Left ventricle myocardium inferior (tissue), 1 donor: Measurements from ENCODE around the gene PRDM10. TPM values are rescaled to one million over a fixed set of nuclear protein-coding genes. Genes with fewer than 3 reads are reported as not detected.

Experiments used
- DNase-seq: peaks from one replicate; pipeline ENCODE4 v3.0.0-alpha.2; 2020
- H3K27ac ChIP-seq: fragments of 200-600 bp; replicated peaks from 2 replicates; pipeline ENCODE4 v1.8.0; 2021
- H3K27me3 ChIP-seq: fragments of 200-600 bp; 2 replicates; pipeline ENCODE4 v1.8.0; 2021; ENCODE audit warnings: low read depth
- H3K36me3 ChIP-seq: fragments of 200-600 bp; 2 replicates; pipeline ENCODE4 v1.8.0; 2021
- H3K4me1 ChIP-seq: fragments of 200-600 bp; 2 replicates; pipeline ENCODE4 v1.8.0; 2021
- H3K4me3 ChIP-seq: fragments of 200-600 bp; 2 replicates; pipeline ENCODE4 v1.8.0; 2021; ENCODE audit warnings: mild to moderate bottlenecking, moderate library complexity
- H3K9me3 ChIP-seq: fragments of 200-600 bp; replicated peaks from 2 replicates; pipeline ENCODE4 v1.8.0; 2021
- CTCF ChIP-seq: fragments of 200-600 bp; IDR thresholded peaks from 2 replicates; pipeline ENCODE4 v1.8.0; 2021; ENCODE audit warnings: antibody characterized with exemption, mild to moderate bottlenecking, borderline replicate concordance
- intact Hi-C: fragments of 100-400 bp; cut with micrococcal nuclease; formaldehyde crosslinking; loops from one replicate; pipeline ENCODE4 v1.11.0; 2022
- total RNA-seq: library from RNA; stranded (reverse); fragmentation: NEBNext Ultra II Directional; extraction: Animal tissue kit (Norgen Biotek cat#: 25700); gene quantifications from one replicate; pipeline ENCODE4 v1.2.1, GENCODE V29; 2021
- donor health status: DM: no; HTN: yes; CAD: no; lungs with severe emphysema.

Gene PRDM10
- total RNA-seq, 1 donor from 2014 or later, result 5.4 TPM

DNA sequence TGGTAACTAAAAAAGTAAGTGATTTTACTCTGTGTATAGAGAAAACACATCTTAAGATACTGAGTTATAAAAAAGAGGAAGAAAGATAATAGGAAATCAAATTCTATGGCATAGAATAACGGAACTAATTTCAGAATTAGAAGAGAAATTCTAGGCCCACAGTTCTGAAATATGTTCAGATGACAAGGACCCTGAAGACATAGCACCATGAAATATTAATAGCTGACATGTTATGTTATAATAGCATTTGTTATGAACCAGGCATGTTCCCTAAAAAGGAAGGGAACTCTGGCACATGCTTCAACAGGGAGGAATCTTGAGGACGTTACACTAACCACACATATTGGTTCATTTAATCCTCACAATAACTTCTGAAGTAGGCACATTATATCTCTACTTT is 32.7 kb downstream of the PRDM10 start:
- TF ChIP-seq CTCF, result no peak
- H3K27ac ChIP-seq, result no peak overlapping the region
- H3K4me1 ChIP-seq, result peaks cover 22% of the 10 kb centered on the region
- no peak for DNase-seq
- no peaks in the 10 kb centered on the region for H3K9me3 ChIP-seq
- intact Hi-C loops, result no loop called here
- H3K27me3 ChIP-seq, result no peaks in the 10 kb centered on the region
- no peaks in the 10 kb centered on the region for H3K36me3 ChIP-seq
- H3K4me3 ChIP-seq, result no peak overlapping the region

GRCh38 chr11:129968591-129969419 is 33.8 kb downstream of the PRDM10 start:
- H3K27me3 ChIP-seq, result no peaks in the 10 kb centered on the region
- H3K27ac ChIP-seq, result no peak overlapping the region
- peaks cover 16% of the 10 kb centered on the region for H3K4me1 ChIP-seq
- H3K36me3 ChIP-seq, result no peaks in the 10 kb centered on the region
- no peak for TF ChIP-seq CTCF
- H3K4me3 ChIP-seq, result no peak overlapping the region
- no peak for DNase-seq
- no peaks in the 10 kb centered on the region for H3K9me3 ChIP-seq
- intact Hi-C loops, result no loop called here

DNA sequence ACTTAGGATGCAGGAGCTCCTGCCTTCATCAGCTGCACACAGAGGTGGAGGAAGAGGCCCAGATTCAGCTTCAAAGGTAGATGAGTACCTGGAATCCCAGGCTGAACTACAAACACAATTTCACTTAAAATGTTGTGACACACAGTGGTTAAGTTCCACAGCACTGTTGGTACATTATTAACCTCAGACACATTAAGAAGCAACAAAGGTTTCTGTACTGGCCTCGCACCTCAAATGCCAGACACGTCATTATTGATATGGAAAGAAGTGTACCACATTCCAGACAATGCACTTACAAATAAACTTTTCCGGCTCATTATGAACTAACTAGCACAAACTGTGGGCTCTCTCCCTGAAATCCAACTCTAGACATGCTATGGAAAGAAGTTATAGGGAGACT is 34.6 kb downstream of the PRDM10 start:
- no peaks in the 10 kb centered on the region for H3K27me3 ChIP-seq
- no peak overlapping the region for H3K4me3 ChIP-seq
- no peaks in the 10 kb centered on the region for H3K9me3 ChIP-seq
- H3K36me3 ChIP-seq, result no peaks in the 10 kb centered on the region
- intact Hi-C loops, result no loop called here
- TF ChIP-seq CTCF, result no peak
- DNase-seq, result no peak
- no peak overlapping the region for H3K27ac ChIP-seq
- H3K4me1 ChIP-seq, result peaks cover 8% of the 10 kb centered on the region

DNA sequence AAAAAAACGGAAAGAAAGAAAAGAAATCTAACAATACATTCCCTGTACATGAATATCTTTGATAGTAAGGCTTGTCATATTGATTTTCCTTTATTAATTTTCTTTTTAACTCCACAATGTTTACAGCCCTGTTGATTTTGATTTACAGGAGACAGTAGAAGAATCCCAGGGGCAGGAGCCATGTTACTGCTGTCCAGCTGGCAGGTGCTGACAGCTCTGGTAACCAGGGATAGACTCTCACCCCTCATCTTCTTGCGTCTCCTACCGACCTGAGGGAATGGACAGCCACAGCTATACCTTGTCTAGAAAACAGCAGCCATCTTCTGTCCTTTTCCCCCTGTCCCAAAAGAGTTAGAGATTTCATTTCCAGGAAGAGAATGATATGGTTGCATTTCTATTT is 37.4 kb downstream of the PRDM10 start:
- no peaks in the 10 kb centered on the region for H3K9me3 ChIP-seq
- no peak overlapping the region for H3K4me3 ChIP-seq
- H3K27me3 ChIP-seq, result no peaks in the 10 kb centered on the region
- no peak overlapping the region for H3K27ac ChIP-seq
- no peak for DNase-seq
- no peak for TF ChIP-seq CTCF
- H3K4me1 ChIP-seq, result no peaks in the 10 kb centered on the region
- H3K36me3 ChIP-seq, result peaks cover 5% of the 10 kb centered on the region
- intact Hi-C loops, result no loop called here

DNA sequence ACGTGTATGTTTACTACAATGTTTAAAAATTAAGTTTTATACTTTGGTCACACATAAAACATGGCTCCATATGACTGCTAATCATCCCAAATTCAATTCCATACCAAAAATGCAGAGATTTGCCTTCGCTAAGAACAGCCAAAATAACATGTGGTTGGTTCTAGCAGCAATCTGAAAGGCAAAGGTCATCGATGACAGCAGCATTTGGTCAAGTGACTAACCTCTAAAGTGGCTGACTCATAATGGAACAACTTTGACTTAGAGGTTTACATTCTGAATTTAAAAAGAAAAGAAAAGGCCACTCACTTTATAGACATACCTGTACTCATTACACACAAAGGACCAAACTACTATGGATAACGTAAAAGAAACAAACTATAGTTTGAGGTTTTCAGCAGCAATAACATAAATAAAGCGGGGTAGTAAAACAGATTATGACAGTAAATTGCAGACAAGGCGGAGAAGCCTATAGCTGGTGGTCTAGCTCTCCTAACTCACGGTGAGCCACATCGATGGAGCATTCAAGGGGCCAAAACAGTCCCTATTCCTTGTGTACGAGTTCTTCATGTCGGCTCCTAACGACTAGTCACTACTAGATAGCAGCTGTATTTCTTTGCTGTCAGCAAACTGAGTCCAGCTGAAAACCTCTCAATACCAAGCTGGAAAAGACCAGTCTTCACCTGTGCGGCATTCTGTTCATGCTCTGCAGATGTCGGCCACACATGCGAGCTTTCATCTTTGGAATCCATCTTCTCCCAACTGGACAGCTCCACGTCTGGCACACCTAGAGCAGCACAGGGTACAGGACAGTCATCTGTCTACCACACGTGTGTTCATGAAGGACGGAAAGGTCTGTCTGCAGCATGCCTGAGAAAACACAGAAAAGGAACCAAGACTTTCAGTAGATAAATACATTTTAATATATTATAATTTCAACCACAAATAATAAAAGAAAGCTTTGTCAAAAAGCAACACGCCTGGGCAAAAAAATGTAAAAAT is 42.1 kb downstream of the PRDM10 start:
- H3K4me3 ChIP-seq, result no peak overlapping the region
- H3K36me3 ChIP-seq, result peaks cover 26% of the 10 kb centered on the region
- DNase-seq, result no peak
- no peaks in the 10 kb centered on the region for H3K27me3 ChIP-seq
- H3K4me1 ChIP-seq, result no peaks in the 10 kb centered on the region
- TF ChIP-seq CTCF, result no peak
- H3K9me3 ChIP-seq, result no peaks in the 10 kb centered on the region
- intact Hi-C loops, result no loop called here
- no peak overlapping the region for H3K27ac ChIP-seq
